Subcutaneous abdominal adipose tissue (tissue), 5 donors: Measurements from ENCODE around the gene CARMIL1.

Source experiments
- H3K27ac ChIP-seq: one replicate; pipeline ENCODE4 v1.7.0; 2013; ENCODE audit warnings: low read depth, mild to moderate bottlenecking, inconsistent platforms, low read length, moderate library complexity
- H3K27me3 ChIP-seq, 5 donors: one replicate each; pipeline ENCODE4 v1.7.0; 2013; ENCODE audit warnings: low read length in 5 of 5, inconsistent platforms in 1 of 5; ENCODE audit not compliant: control insufficient read depth in 5 of 5, insufficient read depth in 4 of 5
- H3K36me3 ChIP-seq, 5 donors: one replicate each; pipeline ENCODE4 v1.7.0; 2013; ENCODE audit warnings: low read length in 5 of 5; ENCODE audit not compliant: control insufficient read depth in 5 of 5, insufficient read depth in 5 of 5
- H3K4me1 ChIP-seq, 5 donors: one replicate each; pipeline ENCODE4 v1.7.0; 2013; ENCODE audit warnings: low read length in 5 of 5, mild to moderate bottlenecking in 3 of 5, moderate library complexity in 1 of 5; ENCODE audit not compliant: control insufficient read depth in 5 of 5, insufficient read depth in 5 of 5
- H3K4me3 ChIP-seq, 5 donors: one replicate each; pipeline ENCODE4 v1.7.0; 2013; ENCODE audit warnings: low read length in 5 of 5, low read depth in 1 of 5
- H3K9ac ChIP-seq, 5 donors: one replicate each; pipeline ENCODE4 v1.7.0; 2013; ENCODE audit warnings: low read length in 5 of 5, mild to moderate bottlenecking in 4 of 5, moderate library complexity in 3 of 5
- H3K9me3 ChIP-seq, 5 donors: one replicate each; pipeline ENCODE4 v1.7.0; 2013; ENCODE audit warnings: low read length in 5 of 5; ENCODE audit not compliant: control insufficient read depth in 5 of 5
- donor health status: healthy.
- donor health status: healthy.
- donor health status: healthy.
- donor health status: healthy.
- donor health status: healthy.

Gene CARMIL1

DNA sequence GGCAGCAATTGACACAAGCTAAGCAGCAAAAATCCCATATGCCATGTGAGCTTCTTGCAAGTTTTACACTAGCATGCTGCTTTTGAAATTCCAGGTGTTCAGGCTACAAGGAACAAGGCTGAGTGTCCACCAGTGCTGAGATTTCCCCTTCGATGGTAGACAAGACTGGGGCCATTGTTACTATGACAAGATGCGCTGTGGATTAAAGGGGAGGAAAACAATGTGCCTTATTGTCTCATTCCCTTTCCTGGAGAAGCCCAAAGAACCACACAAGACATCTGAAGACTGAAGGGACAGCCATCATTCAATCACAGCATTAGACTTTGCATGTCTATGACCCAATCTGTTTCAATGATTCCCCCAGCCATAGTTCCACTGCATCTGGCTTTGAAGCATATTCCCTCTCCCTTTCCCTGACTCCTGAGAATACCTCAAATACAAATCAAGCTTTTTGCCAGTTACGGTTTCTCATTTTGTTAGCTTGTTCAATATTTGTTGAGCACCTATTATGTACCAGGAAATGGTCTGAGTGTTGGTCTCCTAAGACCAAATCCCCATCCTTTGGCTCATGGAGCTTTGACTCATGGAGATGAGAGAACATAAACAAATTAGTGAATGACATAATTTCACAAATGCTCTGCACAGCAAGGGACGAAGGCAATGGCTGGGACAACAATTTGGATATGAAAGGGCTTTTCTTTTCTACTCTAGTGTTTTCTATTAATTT is 349.5 kb downstream of the CARMIL1 start:
- Histone ChIP-seq H3K9ac (no peak overlapping the region), H3K9me3 (no peaks in the 10 kb centered on the region), H3K27me3 (peaks cover 0 to 2% (median 0%) of the 10 kb centered on the region in 5 donors), H3K4me3 (no peak overlapping the region), H3K4me1 (peaks cover 0 to 3% (median 0%) of the 10 kb centered on the region in 5 donors), H3K36me3 (no peaks in the 10 kb centered on the region), H3K27ac (no peak overlapping the region)

DNA sequence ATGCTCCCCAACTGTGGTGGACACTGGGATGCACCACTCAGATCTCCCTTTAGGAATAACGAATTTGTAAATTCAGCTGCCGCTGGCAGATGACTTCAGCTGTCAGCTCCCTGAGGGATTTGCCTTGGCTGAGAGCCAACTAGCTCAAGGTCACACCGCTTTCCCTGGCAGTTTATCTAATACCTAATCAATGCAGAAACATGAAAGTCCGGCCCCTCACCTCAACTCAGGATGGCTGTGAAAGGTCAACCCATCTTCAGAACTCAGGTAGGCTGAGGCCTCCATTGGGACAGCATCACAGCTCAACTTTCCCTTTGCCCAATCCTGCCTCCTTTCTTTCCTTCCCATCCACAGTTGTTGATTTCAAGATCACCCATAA is 350.0 kb downstream of the CARMIL1 start:
- no peak overlapping the region for H3K4me3 ChIP-seq
- H3K9me3 ChIP-seq = no peaks in the 10 kb centered on the region
- H3K27me3 ChIP-seq = peaks cover 0 to 2% (median 0%) of the 10 kb centered on the region in 5 donors
- no peak overlapping the region for H3K27ac ChIP-seq
- H3K4me1 ChIP-seq = peaks cover 0 to 3% (median 0%) of the 10 kb centered on the region in 5 donors
- no peaks in the 10 kb centered on the region for H3K36me3 ChIP-seq
- no peak overlapping the region for H3K9ac ChIP-seq

DNA sequence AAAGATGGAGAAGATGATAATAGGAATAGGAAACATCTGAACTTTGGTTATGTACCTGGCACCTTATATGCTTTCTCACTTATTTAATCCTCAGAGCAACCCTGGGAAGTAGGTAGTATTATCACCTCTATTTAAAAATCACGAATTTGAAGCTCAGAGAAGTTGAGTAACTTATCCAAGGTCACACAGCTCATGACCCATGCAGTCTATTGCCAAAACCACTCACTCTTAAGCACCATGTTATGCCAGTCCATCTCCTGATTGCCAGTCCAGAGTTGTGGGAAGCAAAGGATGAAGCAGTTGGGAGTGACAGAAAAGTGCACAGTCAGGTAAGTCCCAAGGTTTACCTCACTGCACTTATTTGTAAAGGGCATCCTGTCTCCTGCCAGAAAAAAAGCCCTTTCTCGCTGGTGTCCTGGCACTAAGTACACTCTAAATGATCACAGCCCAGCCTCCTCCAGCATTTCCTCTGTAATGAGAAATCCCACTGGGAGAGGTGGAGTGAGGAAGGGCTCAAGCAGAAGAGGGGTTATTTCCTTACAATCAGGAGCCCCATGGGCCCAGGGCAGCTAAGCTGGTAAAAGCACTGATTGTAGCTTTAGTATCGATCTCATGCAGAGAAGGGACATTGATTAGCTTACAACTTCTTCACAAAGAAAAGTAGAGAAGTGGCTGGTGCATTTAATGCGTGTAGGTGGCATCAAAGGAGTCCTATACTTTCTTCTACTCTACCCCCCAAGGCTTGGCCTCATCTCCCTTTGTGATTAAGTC is 351.5 kb downstream of the CARMIL1 start:
- no peak overlapping the region for H3K4me3 ChIP-seq
- no peak overlapping the region for H3K27ac ChIP-seq
- no peaks in the 10 kb centered on the region for H3K36me3 ChIP-seq
- peaks cover 0 to 2% (median 0%) of the 10 kb centered on the region in 5 donors for H3K27me3 ChIP-seq
- H3K4me1 ChIP-seq = peaks cover 0 to 3% (median 0%) of the 10 kb centered on the region in 5 donors
- H3K9me3 ChIP-seq = no peaks in the 10 kb centered on the region
- H3K9ac ChIP-seq = no peak overlapping the region

DNA sequence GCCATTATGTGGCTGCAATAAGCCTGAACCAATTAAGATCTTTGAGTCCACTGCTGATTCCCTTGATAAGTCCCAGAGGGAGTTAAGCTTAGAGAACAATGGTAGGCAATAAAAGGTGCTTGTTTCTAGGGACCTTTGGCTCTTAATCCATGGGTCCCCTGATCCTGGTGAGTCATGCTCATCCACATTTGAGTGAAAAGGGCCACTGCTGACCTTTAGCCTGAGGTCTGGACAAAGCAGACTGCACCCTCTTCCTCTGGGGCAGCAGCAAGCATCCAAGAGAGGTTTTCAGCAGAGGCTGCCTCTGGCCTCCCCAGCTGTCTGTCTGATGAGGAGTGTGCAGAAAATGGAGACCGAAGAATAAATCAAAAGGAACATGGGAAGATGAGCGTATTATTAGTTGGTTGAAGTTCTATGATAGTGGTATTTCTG is 356.7 kb downstream of the CARMIL1 start:
- no peak overlapping the region for H3K9ac ChIP-seq
- peaks cover 0 to 4% (median 0%) of the 10 kb centered on the region in 5 donors for H3K27me3 ChIP-seq
- no peaks in the 10 kb centered on the region for H3K36me3 ChIP-seq
- H3K9me3 ChIP-seq = peaks cover 0 to 3% (median 0%) of the 10 kb centered on the region in 5 donors
- no peaks in the 10 kb centered on the region for H3K4me1 ChIP-seq
- no peak overlapping the region for H3K4me3 ChIP-seq
- no peak overlapping the region for H3K27ac ChIP-seq

- no peak overlapping the region for H3K4me3 ChIP-seq
- H3K9ac ChIP-seq = no peak overlapping the region
- H3K27me3 ChIP-seq = peaks cover 0 to 4% (median 0%) of the 10 kb centered on the region in 5 donors
- H3K36me3 ChIP-seq = no peaks in the 10 kb centered on the region
- H3K27ac ChIP-seq = no peak overlapping the region
- peaks cover 0 to 10% (median 0%) of the 10 kb centered on the region in 5 donors for H3K9me3 ChIP-seq
- no peaks in the 10 kb centered on the region for H3K4me1 ChIP-seq
Measured at GRCh38 chr6:25637211-25637610, 358.0 kb downstream of the CARMIL1 start.

- H3K36me3 ChIP-seq = no peaks in the 10 kb centered on the region
- H3K27me3 ChIP-seq = peaks cover 0 to 4% (median 0%) of the 10 kb centered on the region in 5 donors
- no peak overlapping the region for H3K9ac ChIP-seq
- no peak overlapping the region for H3K4me3 ChIP-seq
- H3K9me3 ChIP-seq = peaks cover 0 to 10% (median 0%) of the 10 kb centered on the region in 5 donors
- H3K27ac ChIP-seq = no peak overlapping the region
- H3K4me1 ChIP-seq = no peaks in the 10 kb centered on the region
Measured at GRCh38 chr6:25637960-25638434, 358.8 kb downstream of the CARMIL1 start.

DNA sequence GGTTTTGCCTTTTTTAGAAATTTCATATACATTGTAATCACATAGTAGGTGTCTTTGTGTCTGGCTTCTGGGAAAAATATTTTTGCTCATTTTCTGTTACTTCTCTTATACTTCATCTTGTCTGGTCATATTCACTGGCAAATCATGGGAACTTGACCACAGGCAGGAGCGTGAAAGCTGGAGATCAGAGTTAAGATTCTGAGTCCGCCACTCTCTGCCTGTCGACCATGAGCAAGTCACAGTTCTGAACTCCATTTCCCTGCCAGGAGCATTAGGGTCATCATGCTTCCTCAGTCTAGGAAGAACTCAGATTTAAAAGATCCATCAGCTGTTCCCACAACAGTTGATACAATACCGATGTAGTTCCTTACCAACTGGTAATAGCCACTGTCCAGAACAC is 360.5 kb downstream of the CARMIL1 start:
- H3K9ac ChIP-seq = no peak overlapping the region
- H3K36me3 ChIP-seq = no peaks in the 10 kb centered on the region
- H3K9me3 ChIP-seq = peaks cover 0 to 10% (median 0%) of the 10 kb centered on the region in 5 donors
- H3K27me3 ChIP-seq = peaks cover 0 to 5% (median 0%) of the 10 kb centered on the region in 5 donors
- H3K4me3 ChIP-seq = no peak overlapping the region
- no peaks in the 10 kb centered on the region for H3K4me1 ChIP-seq
- H3K27ac ChIP-seq = no peak overlapping the region

- H3K36me3 ChIP-seq = no peaks in the 10 kb centered on the region
- H3K27me3 ChIP-seq = peaks cover 0 to 5% (median 0%) of the 10 kb centered on the region in 5 donors
- H3K4me1 ChIP-seq = no peaks in the 10 kb centered on the region
- H3K9me3 ChIP-seq = peaks cover 0 to 10% (median 0%) of the 10 kb centered on the region in 5 donors
- no peak overlapping the region for H3K27ac ChIP-seq
- no peak overlapping the region for H3K9ac ChIP-seq
- no peak overlapping the region for H3K4me3 ChIP-seq
Measured at GRCh38 chr6:25640446-25640845, 361.3 kb downstream of the CARMIL1 start.

DNA sequence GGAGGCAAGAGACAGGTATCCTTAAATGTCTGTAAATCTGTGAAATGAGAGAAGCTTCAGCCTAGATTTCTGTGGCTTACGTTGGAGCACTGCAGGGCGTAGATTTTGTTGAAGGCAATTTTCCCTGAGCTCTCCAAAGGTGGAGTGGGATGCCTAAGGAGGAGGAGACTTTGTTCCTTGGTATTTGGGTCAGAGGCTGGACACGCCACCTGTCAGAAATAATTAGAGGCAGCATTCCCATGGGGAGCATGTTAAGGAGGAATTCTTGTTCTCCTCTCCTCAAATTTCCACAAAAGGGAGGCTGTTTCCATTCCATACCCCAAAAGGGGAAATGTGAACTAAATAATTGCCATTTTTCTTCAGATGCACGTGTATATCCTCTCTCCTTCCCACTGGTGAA is 361.7 kb downstream of the CARMIL1 start:
- no peak overlapping the region for H3K27ac ChIP-seq
- H3K27me3 ChIP-seq = peaks cover 0 to 5% (median 0%) of the 10 kb centered on the region in 5 donors
- H3K9me3 ChIP-seq = peaks cover 0 to 10% (median 0%) of the 10 kb centered on the region in 5 donors
- H3K9ac ChIP-seq = no peak overlapping the region
- H3K4me1 ChIP-seq = no peaks in the 10 kb centered on the region
- H3K36me3 ChIP-seq = no peaks in the 10 kb centered on the region
- no peak overlapping the region for H3K4me3 ChIP-seq

DNA sequence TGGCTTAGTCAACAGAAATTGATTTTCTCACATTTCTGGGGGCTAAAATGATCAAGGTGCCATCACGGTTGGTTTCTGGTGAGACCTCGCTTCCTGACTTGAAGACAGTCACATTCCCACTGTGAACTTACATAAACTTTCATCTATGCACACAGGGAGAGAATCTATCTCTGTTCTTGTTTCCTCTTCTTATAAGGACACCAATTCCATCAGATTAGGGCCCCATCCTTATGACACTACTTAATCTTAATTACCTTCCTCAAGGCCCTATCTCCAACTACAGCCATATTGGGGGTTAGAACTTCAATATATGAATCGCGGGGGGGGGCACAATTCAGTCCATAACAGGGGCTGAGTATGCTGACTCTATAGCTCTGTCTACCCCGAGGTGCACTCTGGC is 362.2 kb downstream of the CARMIL1 start:
- no peak overlapping the region for H3K9ac ChIP-seq
- no peaks in the 10 kb centered on the region for H3K4me1 ChIP-seq
- H3K27ac ChIP-seq = no peak overlapping the region

More for the DNA sequence above, 362.2 kb downstream of the CARMIL1 start:
- Histone ChIP-seq H3K4me3 (no peak overlapping the region), H3K9me3 (peaks cover 0 to 10% (median 0%) of the 10 kb centered on the region in 5 donors), H3K36me3 (no peaks in the 10 kb centered on the region), H3K27me3 (peaks cover 0 to 5% (median 0%) of the 10 kb centered on the region in 5 donors)
